HG03196 (cell line): ENCODE data around the gene NGRN.
A peak's percentile ranks its signal among the peaks of the same experiment; 100 is the strongest.
"Not testable (repeated sequence)": the region's sequence is repeated elsewhere in the genome, so short reads cannot be mapped to it uniquely, and the experiment has no call there.

Source experiments
- ATAC-seq: cut with Tn5 transposase; IDR thresholded peaks from one replicate; pipeline ENCODE4 v1.9.1; 2021; ENCODE audit not compliant: unreplicated experiment

NGRN gene

DNA sequence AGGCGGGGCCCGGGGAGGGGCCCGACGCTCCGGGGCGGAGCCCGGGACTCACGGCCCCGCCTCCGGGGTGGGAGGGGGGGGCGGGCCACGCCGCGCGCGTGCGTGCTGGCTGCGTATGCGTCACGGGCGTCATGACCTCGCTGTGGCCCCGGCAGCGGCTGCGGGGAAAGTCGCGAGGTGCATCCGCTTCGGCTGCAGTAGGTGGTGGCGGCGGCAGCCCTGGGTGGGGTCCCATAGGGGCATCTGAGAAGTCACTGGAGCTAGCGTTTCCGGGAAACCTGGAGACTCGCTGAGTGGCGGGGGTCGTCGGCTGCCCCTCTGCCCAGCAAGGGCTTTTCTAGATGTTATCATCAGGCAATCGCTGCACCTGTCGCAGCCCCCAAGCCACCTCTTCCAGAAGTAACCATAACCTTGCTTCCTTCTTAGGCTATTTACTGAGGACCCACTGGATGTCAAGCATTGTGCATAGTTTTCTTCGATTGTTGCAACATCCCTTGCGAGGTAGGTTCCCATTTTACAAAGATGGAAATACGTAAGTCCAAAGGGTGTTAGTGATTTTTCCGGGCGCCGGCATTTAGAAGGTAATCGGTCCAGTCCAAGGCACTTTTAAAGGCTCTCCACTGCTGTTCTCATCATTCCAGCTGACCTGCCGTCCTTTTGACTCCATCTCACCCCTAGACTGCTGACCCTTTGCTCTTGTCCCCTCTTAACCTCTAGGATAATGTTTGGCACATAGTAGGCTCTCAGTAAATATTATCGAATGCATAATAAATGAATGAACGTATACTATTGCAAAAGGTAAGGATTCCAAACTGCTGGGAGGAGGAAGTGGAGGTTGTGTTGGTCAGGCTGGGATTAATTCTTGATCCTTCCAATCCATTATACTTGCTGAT is 31.1 kb upstream of the NGRN start, which contains the start of gene GDPGP1:
GDPGP1 (plus strand) TSS at position 114 of the 893 bp plus-strand sequence. CDS start 6,700 bp downstream, outside the sequence.
- peak; percentile 63 for ATAC-seq

DNA sequence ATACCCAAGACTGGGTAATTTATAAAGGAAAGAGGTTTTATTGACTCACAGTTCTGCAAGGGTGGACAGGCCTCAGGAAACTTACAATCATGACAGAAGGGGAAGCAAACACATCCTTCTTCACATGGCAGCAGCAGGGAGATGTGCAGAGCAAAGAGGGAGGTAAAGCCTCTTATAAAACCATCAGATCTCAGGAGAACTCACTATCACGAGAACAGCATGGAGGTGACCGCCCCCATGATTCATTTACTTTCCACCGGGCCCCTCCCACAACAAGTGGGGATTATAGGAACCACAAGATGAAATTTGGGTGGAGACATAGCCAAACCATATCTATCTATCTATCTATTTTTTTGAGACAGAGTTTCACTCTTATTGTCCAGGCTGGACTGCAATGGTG is 26.1 kb upstream of the NGRN start:
- ATAC-seq, result no peak

DNA sequence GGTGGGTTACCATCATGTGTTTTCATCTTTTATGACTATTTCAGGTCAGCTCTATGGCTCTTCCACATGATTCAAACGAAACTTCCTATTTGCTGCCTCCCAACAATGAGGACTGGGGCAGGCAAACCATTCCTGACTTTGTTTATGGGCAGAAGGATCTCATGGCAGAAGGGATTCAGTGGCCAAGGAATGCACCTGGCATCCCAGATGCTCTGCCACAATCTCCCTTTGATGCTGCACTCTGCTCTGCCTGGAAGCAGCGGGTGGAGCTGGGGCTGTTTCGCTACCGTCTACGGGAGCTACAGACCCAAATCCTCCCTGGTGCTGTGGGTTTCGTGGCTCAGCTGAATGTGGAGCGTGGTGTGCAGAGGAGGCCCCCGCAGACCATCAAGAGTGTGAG is 24.6 kb upstream of the NGRN start:
- ATAC-seq, result no peak

DNA sequence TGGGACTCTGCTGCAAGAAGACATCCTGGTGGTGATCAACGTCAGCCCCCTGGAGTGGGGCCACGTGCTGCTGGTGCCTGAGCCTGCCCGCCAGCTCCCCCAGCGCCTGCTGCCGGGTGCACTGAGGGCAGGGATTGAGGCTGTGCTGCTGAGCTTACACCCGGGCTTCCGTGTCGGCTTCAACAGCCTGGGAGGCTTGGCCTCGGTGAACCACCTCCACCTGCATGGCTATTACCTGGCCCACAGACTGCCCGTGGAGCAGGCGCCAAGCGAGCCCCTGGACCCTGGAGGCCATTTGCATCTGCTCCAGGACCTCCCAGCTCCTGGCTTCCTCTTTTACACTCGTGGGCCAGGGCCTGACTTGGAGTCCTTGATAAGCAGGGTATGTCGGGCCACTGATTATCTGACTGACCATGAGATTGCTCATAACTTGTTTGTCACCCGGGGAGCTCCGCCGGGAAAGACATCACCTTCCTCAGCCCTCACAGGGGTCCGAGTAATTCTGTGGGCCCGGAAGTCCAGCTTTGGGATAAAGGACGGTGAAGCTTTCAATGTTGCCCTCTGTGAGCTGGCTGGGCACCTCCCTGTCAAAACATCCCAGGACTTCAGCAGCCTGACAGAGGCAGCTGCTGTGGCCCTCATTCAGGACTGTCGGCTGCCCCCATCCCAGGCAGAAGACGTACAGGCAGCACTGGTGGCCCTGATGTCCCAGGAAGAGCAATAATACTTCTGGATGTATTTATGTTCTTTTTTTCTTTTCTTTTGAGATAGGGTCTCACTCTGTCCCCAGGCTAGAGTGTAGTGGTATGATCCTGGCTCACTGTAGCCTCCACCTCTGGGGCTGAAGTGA is 23.9 kb upstream of the NGRN start:
- ATAC-seq, result no peak

DNA sequence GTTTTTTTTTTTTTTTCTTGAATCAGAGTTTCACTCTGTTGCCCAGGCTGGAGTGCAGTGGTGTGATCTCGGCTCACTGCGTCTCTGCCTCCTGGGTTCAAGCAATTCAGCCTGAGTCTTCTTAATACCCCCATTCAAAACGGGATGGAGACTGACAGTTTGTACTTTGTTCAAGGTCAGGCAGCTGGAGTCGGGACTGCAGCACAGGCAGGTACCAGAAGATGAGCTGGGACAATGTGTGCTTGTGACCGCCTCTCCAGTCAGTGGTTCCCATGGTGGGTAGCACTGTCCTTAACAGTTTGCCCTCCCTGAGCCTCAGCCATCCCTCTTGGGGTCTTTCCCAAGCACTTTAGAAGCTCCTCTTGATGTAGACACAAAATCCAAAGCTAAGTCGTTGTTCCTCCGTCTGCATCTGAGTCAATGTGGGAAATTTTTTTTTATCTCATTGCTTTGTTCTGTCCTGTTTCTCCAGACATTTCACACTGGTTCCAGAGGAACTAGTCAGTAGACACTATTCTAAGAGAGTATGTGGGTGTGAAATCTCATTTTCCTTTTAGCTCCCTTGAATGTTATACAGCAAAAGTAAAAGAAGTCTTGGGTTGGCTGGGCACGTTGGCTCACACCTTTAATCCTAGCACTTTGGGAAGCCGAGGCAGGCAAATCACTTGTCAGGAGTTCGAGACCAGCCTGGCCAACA is 21.4 kb upstream of the NGRN start:
- ATAC-seq, result no peak

DNA sequence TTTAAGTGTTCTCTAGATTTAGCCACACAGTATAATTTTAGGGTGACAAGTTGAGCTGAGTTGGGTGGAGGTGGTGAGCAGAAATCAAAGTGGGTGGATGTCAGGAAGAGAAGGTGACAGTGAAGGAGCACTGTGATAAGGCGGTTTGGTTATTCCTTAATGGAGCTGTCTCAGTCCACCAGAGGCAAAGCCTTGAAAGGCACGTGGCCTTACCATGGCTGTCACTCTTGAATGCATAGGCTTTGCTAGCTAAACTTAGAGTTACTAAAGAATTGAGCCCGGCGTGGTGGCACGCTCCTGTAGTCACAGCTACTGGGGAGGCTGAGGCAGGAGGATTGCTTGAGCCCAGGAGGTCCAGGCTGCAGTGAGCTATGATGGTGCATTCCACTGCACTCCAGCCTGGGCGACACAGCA is 16.7 kb upstream of the NGRN start:
- ATAC-seq, result no peak

DNA sequence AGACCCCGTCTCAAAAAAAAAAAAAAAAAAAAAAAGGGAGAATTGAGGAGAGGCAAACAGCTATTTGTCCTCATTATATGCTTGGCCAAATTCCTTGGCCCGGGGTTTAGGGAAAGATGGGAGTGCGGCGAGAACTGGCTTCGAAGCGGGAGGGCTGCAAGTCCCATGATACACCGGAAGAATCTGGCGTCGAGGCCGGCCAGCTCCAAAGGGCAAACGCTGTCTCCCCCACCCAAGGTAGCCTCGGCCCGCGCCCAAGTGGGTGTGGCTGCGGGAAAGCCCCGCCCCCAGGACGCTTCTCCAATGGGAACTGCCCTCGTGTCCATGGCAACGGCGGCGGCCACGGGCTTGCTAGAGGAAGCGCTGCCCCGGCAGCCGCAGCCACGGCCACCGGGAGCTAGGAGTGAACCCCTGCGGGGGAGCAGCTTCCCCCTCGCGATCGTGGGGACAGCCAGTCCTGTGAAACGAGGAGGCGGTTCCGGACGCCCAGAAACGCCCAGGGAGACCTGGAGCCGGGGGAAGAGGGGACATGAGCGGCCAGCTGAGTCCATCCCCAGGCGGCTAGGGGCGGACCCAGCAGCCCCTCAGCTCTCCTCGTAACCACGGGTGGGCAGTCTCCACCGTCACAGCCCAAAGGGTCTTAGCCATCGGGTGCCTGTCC is 16.1 kb upstream of the NGRN start, which contains the start of gene TTLL13:
TTLL13 (plus strand) TSS at position 354 of the 661 bp plus-strand sequence. CDS start 1,075 bp downstream, outside the sequence.
- peak; percentile 72 for ATAC-seq

DNA sequence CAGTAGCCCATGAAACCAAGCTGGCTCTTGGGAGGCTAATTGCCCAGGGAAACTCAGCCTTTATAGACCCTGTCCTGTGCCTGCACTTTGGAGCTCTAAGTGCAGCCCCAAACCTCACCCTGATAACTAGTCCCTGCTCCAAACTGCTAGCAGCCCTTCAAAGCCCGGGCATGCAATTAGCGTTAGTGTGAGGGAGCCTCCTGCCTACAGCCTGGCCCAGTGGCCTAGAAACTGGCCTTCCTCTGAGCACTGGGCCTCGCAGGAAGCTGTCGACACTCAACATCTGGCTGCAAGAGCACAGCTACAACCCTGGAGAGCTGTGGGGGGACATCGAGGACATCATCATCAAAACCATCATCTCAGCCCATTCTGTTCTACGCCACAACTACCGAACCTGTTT is 7.7 kb upstream of the NGRN start:
- ATAC-seq, result no peak

DNA sequence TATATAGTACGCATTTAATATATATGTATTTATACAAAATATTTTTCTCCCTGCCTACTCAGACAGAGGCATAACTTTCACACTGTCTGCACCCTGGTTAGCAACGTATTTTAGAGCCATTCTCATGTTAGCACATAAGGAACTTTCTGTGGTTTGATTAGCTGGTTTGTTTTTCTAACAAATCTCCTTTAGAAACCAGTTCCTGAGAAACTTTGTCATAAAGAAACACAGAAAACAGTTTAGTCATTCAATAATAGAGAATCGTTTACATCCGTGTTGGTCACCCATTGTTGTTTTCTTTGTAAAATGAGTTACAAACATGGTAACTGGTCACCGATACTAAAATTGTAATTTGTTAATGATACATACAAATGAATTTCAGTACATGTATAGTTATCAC is 5.9 kb upstream of the NGRN start:
- peak; percentile 56 for ATAC-seq

DNA sequence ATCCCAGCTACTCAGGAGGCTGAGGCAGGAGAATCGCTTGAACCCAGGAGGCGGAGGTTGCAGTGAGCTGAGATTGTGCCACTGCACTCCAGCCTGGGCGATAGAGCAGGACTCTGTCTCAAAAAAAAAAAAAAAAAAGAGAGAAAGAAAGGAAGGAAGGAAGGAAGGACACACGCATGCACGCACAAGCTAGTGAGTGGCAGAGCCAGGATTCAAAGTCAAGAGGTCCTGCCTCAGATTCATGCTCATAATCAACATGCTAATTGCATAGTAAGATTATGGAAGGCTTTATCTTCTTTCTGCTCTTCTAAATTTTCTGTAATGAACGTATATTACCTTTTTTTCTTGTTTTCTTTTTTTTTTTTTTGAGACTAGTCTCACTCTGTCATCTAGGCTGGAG is 4.7 kb upstream of the NGRN start:
- ATAC-seq, result not testable (repeated sequence)

DNA sequence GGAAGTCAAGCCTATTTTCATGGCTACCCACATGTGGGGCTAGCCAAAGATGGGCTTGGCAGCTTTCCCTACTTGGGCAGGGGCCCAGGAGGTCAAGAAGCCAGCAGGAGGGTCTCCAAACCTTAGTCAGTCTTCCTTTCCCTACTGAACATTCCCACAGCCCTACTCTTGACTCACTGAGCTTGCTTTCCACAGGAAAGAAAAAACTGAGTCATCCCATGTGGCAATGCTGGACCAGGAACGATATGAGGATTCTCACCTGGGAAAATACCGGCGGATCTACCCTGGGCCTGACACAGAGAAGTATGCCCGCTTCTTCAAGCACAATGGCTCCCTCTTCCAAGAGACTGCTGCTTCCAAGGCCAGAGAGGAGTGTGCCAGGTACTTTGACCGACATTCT is 3.7 kb upstream of the NGRN start:
- ATAC-seq, result no peak

DNA sequence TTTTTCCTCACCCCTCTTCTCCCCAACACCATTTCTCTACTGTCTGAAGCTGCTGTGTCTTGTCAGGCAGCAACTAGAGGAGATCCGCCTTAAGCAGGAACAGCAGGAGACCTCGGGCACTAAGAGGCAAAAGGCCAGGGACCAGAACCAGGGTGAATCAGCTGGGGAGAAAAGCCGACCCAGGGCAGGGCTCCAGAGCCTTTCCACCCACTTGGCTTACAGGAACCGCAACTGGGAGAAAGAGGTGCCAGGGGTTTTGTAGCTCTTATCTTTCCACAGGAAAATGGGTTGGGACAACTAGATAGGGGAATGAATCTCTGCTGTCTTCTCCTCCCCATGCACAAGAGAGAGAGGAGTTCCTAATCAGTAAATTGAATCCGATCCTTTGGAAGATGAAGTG is 3.0 kb upstream of the NGRN start:
- no peak for ATAC-seq

DNA sequence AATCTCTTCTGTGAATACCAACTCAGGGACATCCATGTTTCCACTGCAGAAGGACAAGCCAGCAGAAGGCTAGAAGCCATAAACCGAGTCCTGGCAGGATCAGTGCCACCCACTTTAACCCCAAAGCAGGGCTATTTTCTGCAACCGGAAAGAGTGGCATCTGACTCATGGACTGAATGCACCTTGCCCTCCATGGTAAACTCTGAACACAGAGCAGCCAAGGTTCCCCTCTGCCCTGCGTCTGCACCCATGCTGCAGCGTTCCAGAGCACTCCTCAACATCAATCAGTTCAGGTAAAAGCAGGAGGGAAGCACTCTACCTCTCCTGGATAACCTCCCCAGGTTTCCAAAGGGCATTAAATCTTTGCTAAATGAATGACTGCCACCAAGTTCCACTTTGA is 801 bp upstream of the NGRN start:
- ATAC-seq, result no peak

DNA sequence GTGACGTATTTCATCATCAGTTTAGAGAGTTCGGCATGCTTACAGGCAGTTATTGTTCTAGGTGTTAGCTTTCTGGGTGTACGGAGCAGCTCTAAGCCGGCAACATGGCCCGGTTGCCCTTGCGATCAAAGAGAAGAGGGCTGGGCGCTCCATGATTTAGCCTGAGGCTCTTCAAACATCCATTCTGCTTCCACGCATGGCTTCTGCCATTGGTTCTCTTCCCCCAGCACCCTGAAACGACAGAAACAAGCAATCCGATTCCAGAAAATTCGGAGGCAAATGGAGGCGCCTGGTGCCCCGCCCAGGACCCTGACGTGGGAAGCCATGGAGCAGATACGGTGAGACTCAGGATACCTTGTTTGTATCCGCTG is 574 bp downstream of the NGRN start:
- ATAC-seq, result peak; percentile 8

DNA sequence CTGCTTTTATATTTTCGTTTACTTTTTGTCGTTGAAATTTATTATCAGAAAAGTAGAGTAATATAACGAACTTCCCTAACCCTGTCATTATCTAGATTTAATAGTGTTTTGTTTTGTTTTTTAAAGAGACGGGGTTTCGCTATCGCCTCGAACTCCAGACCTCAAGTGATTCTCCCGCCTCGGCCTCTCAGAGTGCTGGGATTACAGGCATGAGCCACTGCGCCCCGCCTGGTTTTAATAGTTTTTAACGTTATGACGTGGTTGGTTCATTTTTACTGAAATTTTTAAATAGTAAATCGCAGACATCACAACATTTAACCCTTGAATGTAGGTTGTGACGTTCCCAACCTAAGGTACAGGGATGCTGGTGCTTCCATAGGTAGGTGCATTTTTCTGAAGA is 1.0 kb downstream of the NGRN start:
- no peak for ATAC-seq

DNA sequence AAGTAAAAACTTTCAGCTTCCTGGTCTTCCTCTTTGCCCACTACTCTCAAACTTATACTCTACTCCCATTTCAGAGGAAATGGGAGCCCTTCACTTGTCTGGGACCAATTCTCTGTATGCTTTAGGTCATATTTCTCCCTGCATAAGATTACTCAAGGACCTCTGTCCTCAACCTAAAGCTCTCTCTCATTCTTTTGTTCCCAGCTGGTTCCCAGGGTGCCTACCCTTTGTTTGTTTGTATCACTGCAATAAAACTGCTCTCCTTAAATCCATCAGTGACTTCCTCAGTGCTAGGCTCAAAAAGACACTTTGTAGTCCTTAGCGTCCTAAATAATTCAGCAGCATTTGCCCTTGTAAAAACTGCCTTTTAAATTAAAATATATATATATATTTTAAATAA is 2.9 kb downstream of the NGRN start:
- no peak for ATAC-seq

DNA sequence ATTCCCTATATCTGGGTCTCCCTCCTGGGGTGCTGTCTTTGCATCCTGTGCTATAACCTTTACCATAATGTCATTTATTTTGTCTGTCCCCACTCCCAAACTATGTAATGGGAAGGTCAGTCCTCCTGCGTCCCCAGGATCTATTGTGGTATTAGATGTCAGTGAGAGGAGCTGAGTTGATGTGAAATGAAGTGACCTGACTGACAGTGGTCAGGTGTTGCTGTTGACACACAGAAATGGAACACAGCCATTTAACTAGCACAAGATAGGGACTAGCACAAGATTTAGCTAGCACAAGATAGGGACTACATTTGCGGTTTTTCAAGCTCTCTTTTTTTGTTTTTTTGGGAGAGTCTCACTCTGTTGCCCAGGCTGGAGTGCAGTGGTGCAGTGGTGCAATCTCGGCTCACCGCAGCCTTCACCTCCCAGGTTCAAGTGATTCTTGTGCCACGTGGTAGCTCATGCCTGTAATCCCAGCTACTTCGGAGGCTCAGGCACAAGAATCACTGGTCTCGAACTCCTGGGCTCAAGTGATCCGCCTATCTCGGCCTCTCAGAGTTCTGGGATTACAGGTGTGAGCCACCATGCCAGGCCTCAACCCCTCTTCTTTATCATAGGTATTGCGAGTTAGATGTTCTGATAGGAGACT is 5.2 kb downstream of the NGRN start:
- no peak for ATAC-seq

DNA sequence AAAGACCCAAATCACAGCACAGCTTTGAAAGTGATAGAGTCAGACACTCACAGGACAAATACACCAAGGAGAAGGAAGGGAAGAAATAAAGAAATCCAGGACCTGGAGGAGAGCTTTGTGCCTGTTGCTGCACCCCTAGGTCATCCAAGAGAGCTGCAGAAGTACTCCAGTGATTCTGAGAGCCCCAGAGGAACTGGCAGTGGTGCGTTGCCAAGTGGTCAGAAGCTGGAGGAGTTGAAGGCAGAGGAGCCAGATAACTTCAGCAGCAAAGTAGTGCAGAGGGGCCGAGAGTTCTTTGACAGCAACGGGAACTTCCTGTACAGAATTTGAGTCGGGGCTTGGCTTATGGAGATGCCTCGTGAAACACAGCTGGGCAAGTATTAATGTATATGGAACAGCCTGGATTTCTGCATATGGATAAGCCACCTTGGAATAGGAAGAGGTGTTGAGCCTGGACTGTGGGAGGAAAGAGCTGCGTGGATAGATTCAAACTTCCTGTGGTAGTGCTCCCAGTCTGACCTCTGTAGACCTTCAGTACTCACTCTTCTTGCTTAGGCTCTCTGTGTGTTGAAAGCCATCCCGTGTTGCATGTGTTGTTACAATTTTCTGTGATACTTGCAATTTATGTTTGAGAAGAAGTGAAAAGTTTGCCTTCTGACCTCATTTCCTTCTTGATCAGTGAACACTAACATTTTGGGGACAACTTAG is 6.1 kb downstream of the NGRN start:
- ATAC-seq, result no peak

DNA sequence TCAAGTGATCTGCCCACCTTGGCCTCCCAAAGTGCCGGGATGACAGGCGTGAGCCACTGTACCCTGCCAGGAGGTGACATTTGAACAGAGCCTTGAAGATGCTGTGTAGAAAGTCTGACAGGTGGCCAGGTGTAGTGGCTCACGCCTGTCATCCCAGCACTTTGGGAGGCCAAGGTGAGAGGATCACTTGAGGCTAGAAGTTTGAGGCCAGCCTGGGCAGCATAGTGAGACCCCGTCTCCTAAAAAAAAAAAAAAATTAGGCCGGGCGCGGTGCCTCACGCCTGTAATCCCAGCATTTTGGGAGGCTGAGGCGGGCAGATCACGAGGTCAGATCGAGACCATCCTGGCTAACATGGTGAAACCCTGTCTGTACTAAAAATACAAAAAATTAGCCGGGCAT is 13.0 kb downstream of the NGRN start:
- ATAC-seq, result not testable (repeated sequence)

DNA sequence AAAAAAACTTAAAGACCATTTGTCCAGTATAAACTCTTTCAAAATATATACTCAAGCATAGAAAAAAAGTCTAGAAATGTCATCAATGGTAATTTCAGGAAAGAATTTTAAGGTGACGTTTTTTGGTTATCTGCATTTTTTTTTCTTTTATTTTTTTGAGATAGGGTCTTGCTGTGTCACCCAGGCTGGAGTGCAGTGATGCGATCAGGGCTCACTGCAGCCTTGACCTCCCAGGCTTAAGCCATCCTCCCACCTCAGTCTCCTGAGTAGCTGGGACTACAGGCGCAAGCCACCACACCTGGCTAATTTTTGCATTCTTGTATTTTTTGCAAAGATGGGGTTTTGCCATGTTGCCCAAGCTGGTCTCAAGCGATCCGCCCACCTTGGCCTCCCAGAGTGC is 15.3 kb downstream of the NGRN start:
- not testable (repeated sequence) for ATAC-seq
